Natural killer cell treated with Interleukin-12 subunit alpha and Interleukin-12 subunit beta and Interleukin-15 and Interleukin-18, amount 100 ng/mL, for 72 hours (primary cell): ENCODE measurements around the gene COA5. TPM values are rescaled to one million over a fixed set of nuclear protein-coding genes. Genes with fewer than 3 reads are reported as not detected.

Experiments used
- ATAC-seq, 2 donors: fragments of 150-1000 bp; cut with Tn5 transposase in 1 of 2; sonication (Bioruptor Pico), chemical (Tn5 transposase) in 1 of 2; 2 replicates each; pipeline ENCODE4 v1.10.0; 2021
- DNase-seq: peaks from one replicate; pipeline ENCODE4 v3.0.0; 2022; ENCODE audit warnings: low spot score
- H3K27ac Mint-ChIP-seq, 2 donors: 1 replicate in 1 of 2; 2 replicates in 1 of 2; pipeline ENCODE4 v1.8.0; 2022; ENCODE audit warnings: mixed read lengths in 2 of 2, mild to moderate bottlenecking in 1 of 2, moderate library complexity in 1 of 2
- H3K27me3 Mint-ChIP-seq, 2 donors: 1 replicate in 1 of 2; 2 replicates in 1 of 2; pipeline ENCODE4 v1.8.0; 2022; ENCODE audit warnings: mixed read lengths in 2 of 2
- H3K36me3 Mint-ChIP-seq: one replicate; pipeline ENCODE4 v1.8.0; 2022; ENCODE audit warnings: mixed read lengths
- H3K4me1 Mint-ChIP-seq, 2 donors: 1 replicate in 1 of 2; 2 replicates in 1 of 2; pipeline ENCODE4 v1.8.0; 2022; ENCODE audit warnings: low read depth in 2 of 2, mixed read lengths in 2 of 2, mild to moderate bottlenecking in 1 of 2
- H3K4me3 Mint-ChIP-seq: one replicate; pipeline ENCODE4 v1.8.0; 2022; ENCODE audit warnings: mixed read lengths
- H3K9me3 Mint-ChIP-seq: 2 replicates; pipeline ENCODE4 v1.8.0; 2022; ENCODE audit warnings: mixed read lengths
- total RNA-seq, 2 donors: library from RNA; stranded (reverse); gene quantifications; one replicate each; pipeline ENCODE4 v1.2.3, GENCODE V29; 2022

COA5 gene
- 10 to 100 TPM; 16.6 to 21.4 TPM for total RNA-seq

GRCh38 chr2:98608116-98608961, at the start of gene COA5, which contains the start of gene UNC50:
COA5 (minus strand) TSS chr2:98608512; CDS start chr2:98608405, 107 bp downstream.
UNC50 (plus strand) TSS chr2:98608589; CDS start chr2:98609760, 1,171 bp downstream.
- Mint-ChIP-seq H3K27me3 (no peaks in the 10 kb centered on the region), H3K9me3 (no peaks in the 10 kb centered on the region), H3K36me3 (peaks cover 19% of the 10 kb centered on the region), H3K4me3 (peak within 1 kb of the TSS; percentile 94), H3K27ac (peak within 1 kb of the TSS; percentile 93 to 97), H3K4me1 (peaks cover 53 to 64% of the 10 kb centered on the region in 2 donors)
- ATAC-seq = peak; percentile 95 to 98
- DNase-seq = peak; percentile 97

- peak; percentile 74 for DNase-seq
- H3K4me1 Mint-ChIP-seq = peaks cover 74 to 80% of the 10 kb centered on the region in 2 donors
- peak overlapping the region; percentile 83 for H3K4me3 Mint-ChIP-seq
- peaks cover 17% of the 10 kb centered on the region for H3K36me3 Mint-ChIP-seq
- H3K27me3 Mint-ChIP-seq = no peaks in the 10 kb centered on the region
- H3K9me3 Mint-ChIP-seq = no peaks in the 10 kb centered on the region
- peak overlapping the region; percentile 77 to 97 for H3K27ac Mint-ChIP-seq
- ATAC-seq = peak; percentile 90 to 91
These were observed 48.5 kb upstream of the COA5 start for GRCh38 chr2:98656800-98657199.

- peak overlapping the region; percentile 59 for H3K4me3 Mint-ChIP-seq
These were observed 46.6 kb upstream of the COA5 start for GRCh38 chr2:98654699-98655495.

GRCh38 chr2:98650998-98651397, 42.7 kb upstream of the COA5 start:
- no peak for DNase-seq
- ATAC-seq = no peak
- Mint-ChIP-seq H3K4me3 (peak overlapping the region; percentile 56), H3K4me1 (peaks cover 57 to 68% of the 10 kb centered on the region in 2 donors), H3K27ac (peak overlapping the region; percentile 77 to 97), H3K27me3 (no peaks in the 10 kb centered on the region), H3K36me3 (peaks cover 12% of the 10 kb centered on the region), H3K9me3 (no peaks in the 10 kb centered on the region)

More at GRCh38 chr2:98654699-98655495, 46.6 kb upstream of the COA5 start:
- H3K27me3 Mint-ChIP-seq = no peaks in the 10 kb centered on the region
- H3K27ac Mint-ChIP-seq = peak overlapping the region; percentile 77 to 97
- H3K9me3 Mint-ChIP-seq = no peaks in the 10 kb centered on the region
- DNase-seq = no peak
- H3K36me3 Mint-ChIP-seq = peaks cover 10% of the 10 kb centered on the region
- ATAC-seq = peak; percentile 61 to 71
- H3K4me1 Mint-ChIP-seq = peaks cover 67 to 82% of the 10 kb centered on the region in 2 donors

- ATAC-seq (no peak), DNase-seq (no peak)
- H3K36me3 Mint-ChIP-seq = peaks cover 12% of the 10 kb centered on the region
- H3K27me3 Mint-ChIP-seq = no peaks in the 10 kb centered on the region
- peak overlapping the region; percentile 77 to 97 for H3K27ac Mint-ChIP-seq
- H3K9me3 Mint-ChIP-seq = no peaks in the 10 kb centered on the region
- peaks cover 50 to 61% of the 10 kb centered on the region in 2 donors for H3K4me1 Mint-ChIP-seq
- peak overlapping the region; percentile 47 for H3K4me3 Mint-ChIP-seq
These were observed 41.7 kb upstream of the COA5 start for GRCh38 chr2:98649992-98650375.

GRCh38 chr2:98649135-98649991, 41.1 kb upstream of the COA5 start:
- Mint-ChIP-seq H3K27me3 (no peaks in the 10 kb centered on the region), H3K4me3 (peak overlapping the region; percentile 47), H3K27ac (peak overlapping the region; percentile 77 to 97), H3K9me3 (no peaks in the 10 kb centered on the region), H3K4me1 (peaks cover 44 to 55% of the 10 kb centered on the region in 2 donors), H3K36me3 (peaks cover 12% of the 10 kb centered on the region)
- ATAC-seq = peak; percentile 94
- DNase-seq = peak; percentile 80

- H3K4me1 Mint-ChIP-seq = peaks cover 35 to 51% of the 10 kb centered on the region in 2 donors
- H3K27me3 Mint-ChIP-seq = no peaks in the 10 kb centered on the region
- H3K36me3 Mint-ChIP-seq = peaks cover 12% of the 10 kb centered on the region
- H3K27ac Mint-ChIP-seq = peak overlapping the region in 1 of 2 donors; percentile 97
- no peak for DNase-seq
- no peak overlapping the region for H3K4me3 Mint-ChIP-seq
- H3K9me3 Mint-ChIP-seq = no peaks in the 10 kb centered on the region
- ATAC-seq = no peak
These were observed 40.1 kb upstream of the COA5 start for GRCh38 chr2:98648451-98648850.

GRCh38 chr2:98647636-98648035, 39.3 kb upstream of the COA5 start:
- no peak for ATAC-seq
- H3K9me3 Mint-ChIP-seq = no peaks in the 10 kb centered on the region
- H3K36me3 Mint-ChIP-seq = peaks cover 9% of the 10 kb centered on the region
- H3K4me3 Mint-ChIP-seq = no peak overlapping the region
- peaks cover 27 to 45% of the 10 kb centered on the region in 2 donors for H3K4me1 Mint-ChIP-seq
- DNase-seq = no peak
- H3K27ac Mint-ChIP-seq = peak overlapping the region in 1 of 2 donors; percentile 16
- H3K27me3 Mint-ChIP-seq = no peaks in the 10 kb centered on the region

GRCh38 chr2:98643496-98644100, 35.3 kb upstream of the COA5 start:
- no peaks in the 10 kb centered on the region for H3K9me3 Mint-ChIP-seq
- peak overlapping the region; percentile 63 to 78 for H3K27ac Mint-ChIP-seq
- DNase-seq = no peak
- H3K36me3 Mint-ChIP-seq = no peaks in the 10 kb centered on the region
- no peaks in the 10 kb centered on the region for H3K27me3 Mint-ChIP-seq
- H3K4me1 Mint-ChIP-seq = peaks cover 6 to 17% of the 10 kb centered on the region in 2 donors
- no peak overlapping the region for H3K4me3 Mint-ChIP-seq
- no peak for ATAC-seq

- no peaks in the 10 kb centered on the region for H3K36me3 Mint-ChIP-seq
These were observed 29.3 kb upstream of the COA5 start for GRCh38 chr2:98637401-98638147.

GRCh38 chr2:98634406-98635092, 26.2 kb upstream of the COA5 start:
- Mint-ChIP-seq H3K4me3 (peak overlapping the region; percentile 82), H3K9me3 (no peaks in the 10 kb centered on the region), H3K4me1 (peaks cover 37 to 44% of the 10 kb centered on the region in 2 donors), H3K36me3 (peaks cover 8% of the 10 kb centered on the region), H3K27me3 (no peaks in the 10 kb centered on the region), H3K27ac (peak overlapping the region; percentile 83 to 94)
- DNase-seq = peak; percentile 75
- ATAC-seq = peak; percentile 87 to 90

More at GRCh38 chr2:98637401-98638147, 29.3 kb upstream of the COA5 start:
- no peaks in the 10 kb centered on the region for H3K9me3 Mint-ChIP-seq
- no peaks in the 10 kb centered on the region for H3K27me3 Mint-ChIP-seq
- DNase-seq = peak; percentile 68
- H3K27ac Mint-ChIP-seq = peak overlapping the region; percentile 92 to 94
- H3K4me3 Mint-ChIP-seq = peak overlapping the region; percentile 80
- peak; percentile 76 to 79 for ATAC-seq
- H3K4me1 Mint-ChIP-seq = peaks cover 30 to 41% of the 10 kb centered on the region in 2 donors

- H3K4me1 Mint-ChIP-seq = peaks cover 41 to 46% of the 10 kb centered on the region in 2 donors
- ATAC-seq = no peak
- no peak for DNase-seq
- H3K4me3 Mint-ChIP-seq = no peak overlapping the region
- peak overlapping the region; percentile 83 to 94 for H3K27ac Mint-ChIP-seq
- H3K36me3 Mint-ChIP-seq = peaks cover 8% of the 10 kb centered on the region
- no peaks in the 10 kb centered on the region for H3K27me3 Mint-ChIP-seq
- no peaks in the 10 kb centered on the region for H3K9me3 Mint-ChIP-seq
These were observed 24.0 kb upstream of the COA5 start for GRCh38 chr2:98632351-98632750.
